Esophagus squamous epithelium (tissue), 4 donors: ENCODE data around the gene IARS2.

ENCODE experiments used
- CTCF ChIP-seq, 6 experiments: fragments of 450-650 bp in 4 of 6; fragments of 200-600 bp in 2 of 6; sonication (generic) in 2 of 6; IDR thresholded peaks; one replicate each; pipeline ENCODE4 v1.5.1; 2016 to 2019; ENCODE audit warnings: antibody characterized with exemption in 6 of 6, mild to moderate bottlenecking in 4 of 6, moderate library complexity in 4 of 6
- POLR2A ChIP-seq, 4 donors: fragments of 450-650 bp; IDR thresholded peaks; one replicate each; pipeline ENCODE4 v1.6.1; 2017; ENCODE audit warnings: antibody characterized with exemption in 4 of 4, mild to moderate bottlenecking in 4 of 4, moderate library complexity in 3 of 4

GRCh38 chr1:220113136-220113695 lies 19.3 kb downstream of the IARS2 start:
- TF ChIP-seq POLR2A (IDR thresholded peaks at IDR 0.05) (no peak), CTCF (IDR thresholded peaks at IDR 0.05) (peak in 4 of 6 experiments; percentile 24 to 44 (median 33))
